Activated CD4-positive, alpha-beta T cell treated with anti-CD3 and anti-CD28 coated beads, Interleukin-2, Interleukin-4, amounts not matched to agents 100 ng/mL and 50 ng/mL, durations not matched to agents 16 hours and 8 hours (primary cell): ENCODE measurements around the gene TMEM272.

Experiments used
- DNase-seq: peaks from one replicate; pipeline ENCODE4 v3.0.0-alpha.2; 2020; ENCODE audit warnings: low spot score

The TMEM272 gene

DNA sequence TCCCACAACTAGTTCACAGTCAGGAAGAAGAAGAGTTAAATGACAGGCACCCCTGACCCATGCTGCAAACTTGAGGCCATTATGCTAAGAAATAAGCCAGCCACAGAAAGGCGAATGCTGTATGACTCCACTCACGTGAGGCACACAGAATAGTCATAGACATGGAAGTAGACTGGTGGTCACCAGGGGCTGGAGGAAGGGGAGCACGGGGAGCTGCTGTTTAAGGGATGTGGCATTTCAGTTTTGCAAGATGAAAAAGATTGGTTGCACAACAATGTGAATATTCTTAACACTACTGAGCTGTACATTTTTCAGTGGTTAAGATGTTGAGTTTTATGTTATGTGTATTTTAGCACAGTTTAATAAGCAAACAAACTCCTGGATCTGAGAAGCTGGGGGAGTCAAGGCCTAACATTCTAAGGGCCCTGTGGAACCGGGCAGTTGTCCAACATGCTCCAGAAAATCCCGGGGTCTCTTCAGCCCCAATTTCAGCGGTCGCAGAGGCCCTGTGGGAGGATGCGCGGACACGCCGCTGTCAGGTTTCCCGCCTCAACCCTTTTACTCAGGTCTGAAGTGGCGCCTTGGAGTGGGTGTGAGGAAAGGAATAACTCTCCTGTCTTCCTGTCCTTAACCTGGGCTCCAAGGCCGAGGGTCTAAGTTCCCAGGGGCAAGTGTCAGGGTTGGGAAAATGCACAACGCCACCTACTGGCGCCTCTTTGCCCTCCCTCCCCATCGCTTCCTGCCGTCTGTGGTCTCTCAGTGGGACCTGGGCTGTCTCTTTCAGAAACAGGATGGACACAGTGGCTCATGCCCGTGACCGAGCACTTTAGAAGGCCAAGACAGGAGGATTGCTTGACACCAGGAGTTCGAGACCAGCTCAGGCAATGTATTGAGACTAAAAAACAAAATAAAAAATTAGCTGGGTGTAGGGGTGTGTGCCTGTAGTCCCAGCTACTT is 4.4 kb upstream of the TMEM272 start:
- no peak for DNase-seq

DNA sequence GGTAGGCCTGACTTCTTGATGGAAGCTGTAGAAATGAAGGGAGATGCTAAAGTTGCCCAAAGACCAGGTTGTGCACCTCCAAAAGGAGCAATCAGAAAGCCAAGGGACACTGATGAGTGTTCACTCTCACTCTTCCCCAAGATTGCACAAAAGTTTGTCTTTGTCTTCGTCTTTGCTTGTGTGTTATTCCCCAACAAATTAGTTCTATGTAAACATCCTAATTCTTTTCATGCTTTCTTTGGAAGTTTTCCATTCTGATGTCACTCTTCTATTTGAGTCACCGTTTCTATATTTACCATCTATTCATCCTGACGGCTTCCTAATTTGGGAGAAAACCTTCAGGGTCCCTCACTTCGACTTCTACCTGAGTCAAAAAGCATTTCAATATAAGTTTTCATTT is 3.7 kb upstream of the TMEM272 start:
- DNase-seq: no peak

DNA sequence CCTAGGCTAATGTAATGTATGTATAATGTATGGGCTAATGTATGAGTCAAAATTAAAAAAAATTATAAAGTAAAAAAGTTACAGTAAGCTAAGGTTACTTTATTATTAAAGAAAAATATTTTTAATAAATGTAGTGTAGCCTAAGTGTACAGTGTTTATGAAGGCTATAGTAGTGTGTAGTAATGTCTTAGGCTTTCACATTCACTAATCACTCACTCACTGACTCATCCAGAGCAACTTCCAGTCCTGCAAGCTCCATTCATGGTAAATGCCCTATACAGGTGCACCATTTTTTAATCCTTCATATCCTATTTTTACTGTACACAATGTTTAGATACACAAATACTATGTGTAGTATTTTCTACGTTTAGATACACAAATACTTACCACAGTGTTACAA is 1.8 kb upstream of the TMEM272 start:
- peak; percentile 34 for DNase-seq

DNA sequence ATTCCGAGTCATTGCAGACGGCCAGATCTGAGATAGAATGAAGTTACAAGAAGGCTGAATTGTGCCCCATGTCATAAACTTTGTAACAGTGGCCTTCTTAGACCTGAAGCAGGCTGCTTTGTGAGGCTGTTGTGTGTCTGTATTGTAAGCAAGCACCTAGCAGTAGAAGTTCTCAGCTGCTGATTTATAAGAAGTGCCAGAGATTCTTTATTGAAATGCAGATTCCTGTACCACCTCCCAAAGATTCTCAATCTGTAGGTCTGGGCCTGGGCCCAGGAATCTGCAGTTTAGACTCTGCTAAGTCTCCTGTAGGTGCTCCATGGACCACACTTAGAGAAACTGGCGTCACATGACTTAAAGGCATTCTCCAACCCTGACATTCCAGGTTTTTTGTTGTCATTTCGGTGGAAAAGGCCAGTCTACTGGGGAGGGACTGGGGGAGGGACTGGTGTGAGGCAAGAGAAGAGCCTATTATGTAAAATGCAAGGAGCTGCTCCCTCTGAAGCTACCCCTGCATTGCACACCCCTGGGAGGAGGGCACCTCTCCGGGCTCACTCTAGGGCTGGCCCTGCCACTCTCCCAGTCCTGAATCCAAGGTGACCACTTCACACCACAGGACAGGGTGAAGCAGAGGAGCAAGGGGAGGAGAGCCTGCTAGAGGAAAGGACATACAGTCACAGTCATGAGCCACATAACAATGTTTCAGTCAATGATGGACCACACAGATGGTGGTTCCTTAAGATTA is 769 bp upstream of the TMEM272 start:
- no peak for DNase-seq

DNA sequence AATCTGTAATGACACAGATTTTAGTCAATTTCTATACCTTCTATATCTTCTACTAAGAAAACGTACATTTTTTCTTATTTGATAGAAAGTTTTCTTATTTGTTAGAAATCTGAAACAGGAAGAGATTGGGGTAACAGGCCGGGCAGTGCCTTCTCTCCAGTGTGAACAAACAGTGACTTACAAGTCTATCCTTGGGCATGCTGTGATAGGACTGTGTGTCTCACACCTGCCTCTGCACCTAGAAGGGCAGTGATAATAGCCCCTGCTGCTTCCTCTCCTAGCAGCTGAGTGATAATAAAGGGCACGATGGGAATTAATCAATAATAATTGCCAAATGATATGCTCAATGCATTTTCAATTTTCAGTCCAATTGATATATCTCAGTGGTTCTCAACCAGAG is 1.4 kb downstream of the TMEM272 start:
- no peak for DNase-seq

DNA sequence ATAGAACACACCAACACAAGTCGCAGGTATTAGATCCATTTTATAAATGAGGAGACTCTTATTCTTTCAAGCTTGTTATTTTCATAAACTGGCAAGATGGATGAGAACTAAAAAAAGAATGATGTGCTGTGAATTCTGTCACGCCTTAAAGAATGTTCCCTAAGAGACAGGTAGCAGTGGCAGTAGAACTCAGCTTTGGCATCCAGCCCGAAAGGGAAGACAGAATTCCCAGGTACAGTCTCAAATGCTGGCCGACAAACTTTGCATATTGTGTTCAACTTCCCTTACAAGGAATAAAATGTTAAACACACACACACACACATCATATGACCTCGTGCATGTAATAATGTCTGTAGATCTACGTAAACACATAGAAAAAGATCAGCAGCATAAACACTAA is 3.2 kb downstream of the TMEM272 start:
- no peak for DNase-seq

DNA sequence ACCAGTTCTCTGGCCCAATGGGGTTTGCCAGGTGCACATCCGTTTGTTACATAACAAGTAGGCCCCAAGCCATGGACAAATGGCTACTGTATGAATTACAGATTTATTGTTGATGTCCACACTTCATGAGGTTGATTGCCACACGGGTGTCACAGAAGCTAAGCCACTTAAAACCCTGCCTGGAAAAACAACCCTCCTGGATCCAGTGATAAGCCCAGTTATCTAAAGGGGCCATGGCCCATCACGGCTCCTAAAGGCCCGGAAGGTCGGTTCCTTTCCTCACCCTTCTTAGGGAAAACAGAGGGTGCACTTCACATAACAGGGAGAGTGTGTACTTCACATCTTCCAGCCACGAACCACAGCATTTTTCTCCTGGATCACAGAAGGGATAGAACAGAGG is 4.1 kb downstream of the TMEM272 start:
- no peak for DNase-seq

DNA sequence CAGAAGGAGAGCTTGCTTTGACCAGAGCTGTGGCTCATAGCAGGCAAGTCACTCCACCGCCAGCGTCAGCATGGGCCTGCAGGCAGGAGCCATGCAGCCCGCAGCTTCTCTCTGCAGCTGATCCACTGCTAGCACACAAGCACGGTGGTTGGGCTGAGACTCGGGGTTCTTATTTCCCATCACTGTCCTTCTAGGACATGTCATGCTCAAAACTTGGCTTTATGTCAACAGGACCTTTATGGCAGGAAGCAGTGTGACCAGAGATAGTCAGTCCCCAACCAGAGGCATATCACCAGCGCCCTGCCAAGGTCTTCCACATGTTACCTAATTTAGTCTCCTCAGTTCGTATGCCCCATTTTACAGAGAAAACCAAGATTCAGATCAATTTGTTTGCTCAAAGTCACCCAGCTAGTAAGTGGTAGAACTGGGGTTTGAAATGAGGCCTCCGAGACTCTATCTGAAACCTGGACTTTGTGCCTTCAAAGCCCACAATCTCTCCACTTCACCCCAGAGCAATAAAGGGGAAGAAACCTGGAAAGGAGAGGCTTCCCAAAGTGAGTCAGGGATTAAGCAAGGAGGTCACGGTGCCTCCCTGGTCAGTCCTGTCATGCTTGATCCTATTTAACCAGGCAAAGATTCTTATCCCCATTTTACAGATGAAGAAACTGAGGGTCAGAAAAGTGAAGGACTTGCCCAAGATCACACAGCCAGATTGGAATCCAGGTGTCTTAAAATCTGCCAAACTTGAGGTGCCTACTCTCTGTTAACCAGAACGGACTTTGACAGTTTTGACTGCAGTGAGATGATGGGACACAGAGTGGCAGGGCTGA is 5.1 kb downstream of the TMEM272 start:
- DNase-seq: no peak

DNA sequence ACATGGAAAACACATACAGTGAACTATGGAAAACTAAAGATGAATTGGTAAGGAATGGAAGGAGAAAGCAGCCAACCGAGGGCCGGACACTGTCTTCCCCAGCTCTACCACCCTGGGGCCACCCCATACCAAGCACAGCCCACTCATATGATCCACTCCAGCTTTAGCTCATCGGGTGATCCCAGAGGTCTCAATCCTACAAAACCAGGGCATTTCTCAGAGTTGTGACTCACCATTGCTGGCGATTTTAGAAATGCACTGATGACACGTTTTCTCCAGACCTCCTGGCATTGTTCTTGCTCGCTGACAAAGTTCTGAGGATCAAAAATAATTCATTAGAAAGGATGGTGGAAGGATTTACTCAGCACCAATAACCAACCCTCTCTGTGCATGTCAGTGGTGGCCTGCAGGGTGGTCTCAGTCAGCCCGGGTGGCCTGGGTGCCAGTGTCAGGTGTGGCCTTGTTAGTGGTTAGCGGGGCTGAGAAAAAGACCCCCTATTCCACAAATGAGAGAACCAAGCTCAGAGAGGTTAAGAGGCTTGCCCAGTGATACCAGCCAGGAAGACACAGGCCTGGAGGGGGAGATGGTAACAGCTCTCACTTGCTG is 6.6 kb downstream of the TMEM272 start:
- no peak for DNase-seq

DNA sequence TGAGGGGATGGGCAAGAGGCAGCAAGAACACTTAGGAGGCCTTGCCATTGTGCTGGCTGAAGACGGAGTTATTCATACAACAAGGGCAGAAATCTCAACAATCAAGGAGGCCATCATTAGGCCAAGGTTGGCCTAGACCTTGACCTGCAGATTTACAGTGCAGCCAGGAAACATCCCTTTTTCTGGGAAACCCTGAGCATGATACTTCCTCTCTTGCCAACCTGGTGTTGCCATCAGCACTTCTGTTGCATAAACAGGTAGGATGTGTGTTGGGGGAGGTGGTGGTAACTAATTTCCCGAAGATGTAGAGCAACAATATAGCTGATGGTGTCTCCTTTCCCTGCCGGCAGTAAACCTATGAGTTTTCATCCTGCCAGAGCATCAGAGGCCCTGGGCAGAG is 8.0 kb downstream of the TMEM272 start:
- DNase-seq: no peak

DNA sequence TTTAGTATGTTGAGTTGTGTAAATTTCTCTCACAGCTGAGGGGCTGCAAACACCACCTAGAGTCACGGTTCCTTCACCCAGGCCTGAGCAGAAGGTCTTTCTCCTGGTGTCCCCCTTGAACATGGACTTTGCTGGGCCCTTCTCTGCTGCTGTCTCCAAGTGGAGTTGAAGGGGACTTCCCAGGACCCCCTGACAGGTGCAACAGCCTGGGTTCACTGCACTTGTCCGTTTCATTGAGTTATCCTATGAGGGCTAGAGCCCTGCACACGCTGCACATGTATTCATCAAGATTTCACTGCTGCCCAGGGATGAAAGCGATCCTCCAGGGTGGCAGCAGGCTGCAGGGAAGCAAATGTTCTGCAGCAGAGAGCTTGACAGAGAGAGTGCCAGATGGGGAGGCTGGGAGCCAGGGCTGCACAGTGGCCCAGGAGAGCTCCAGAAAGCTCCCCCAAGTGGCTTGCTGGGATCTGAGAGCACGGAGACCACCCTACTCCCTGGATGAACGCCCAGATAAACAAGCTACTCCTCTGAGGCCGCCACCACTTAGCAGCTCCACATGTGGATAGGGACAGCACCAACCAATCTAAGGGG is 10.3 kb downstream of the TMEM272 start:
- no peak for DNase-seq

DNA sequence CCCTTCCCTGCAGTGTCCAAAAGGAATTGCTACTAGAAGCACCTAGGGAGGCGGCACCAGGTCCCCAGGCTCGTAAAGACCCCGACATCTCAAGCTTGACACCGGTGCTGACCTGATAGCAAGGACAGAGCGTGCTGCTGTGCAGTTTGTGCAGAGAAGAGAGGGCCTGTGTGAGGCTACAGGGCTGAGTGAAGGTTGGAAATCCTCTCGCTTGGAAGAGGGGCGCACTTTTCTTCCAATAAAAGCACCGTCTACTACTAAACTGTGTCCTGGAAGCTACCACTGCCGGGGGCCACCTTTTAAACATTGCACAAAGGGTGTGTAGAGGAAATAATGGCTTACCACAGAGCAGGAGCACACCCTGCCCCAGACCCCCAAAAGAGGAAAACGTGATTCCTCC is 11.0 kb downstream of the TMEM272 start:
- DNase-seq: no peak

DNA sequence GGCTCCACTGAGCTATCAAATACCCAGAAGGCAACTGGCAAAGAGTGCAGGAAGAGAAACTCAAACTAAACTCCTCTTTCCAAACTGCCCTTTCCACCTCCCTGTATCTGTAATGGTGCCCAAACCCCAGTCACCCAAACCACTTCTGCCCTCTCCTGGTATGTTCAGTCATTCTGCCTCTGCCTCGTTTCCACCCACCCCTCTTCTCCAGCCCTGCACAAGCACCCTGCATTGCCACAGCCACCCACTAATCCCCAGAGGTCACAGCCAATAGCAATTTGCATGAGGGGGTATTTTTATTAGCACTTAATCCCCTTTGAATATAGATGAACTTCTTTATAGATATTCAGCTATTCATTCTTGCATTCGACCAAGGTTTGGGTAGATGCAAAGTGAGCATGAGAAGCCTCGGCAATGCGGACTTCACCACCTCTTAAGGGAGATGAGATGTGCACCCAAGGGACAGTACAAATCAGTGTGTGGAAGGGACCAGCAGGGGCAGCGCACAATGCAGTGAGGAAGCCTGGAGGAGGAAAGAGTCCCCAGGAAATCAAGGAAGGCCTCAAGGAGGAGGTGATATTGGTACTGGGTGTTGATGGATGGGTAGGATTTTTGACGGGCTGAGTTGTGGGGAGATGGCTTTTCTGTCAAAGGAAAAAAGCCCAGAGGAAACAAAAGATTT is 12.4 kb downstream of the TMEM272 start:
- peak; percentile 56 for DNase-seq

DNA sequence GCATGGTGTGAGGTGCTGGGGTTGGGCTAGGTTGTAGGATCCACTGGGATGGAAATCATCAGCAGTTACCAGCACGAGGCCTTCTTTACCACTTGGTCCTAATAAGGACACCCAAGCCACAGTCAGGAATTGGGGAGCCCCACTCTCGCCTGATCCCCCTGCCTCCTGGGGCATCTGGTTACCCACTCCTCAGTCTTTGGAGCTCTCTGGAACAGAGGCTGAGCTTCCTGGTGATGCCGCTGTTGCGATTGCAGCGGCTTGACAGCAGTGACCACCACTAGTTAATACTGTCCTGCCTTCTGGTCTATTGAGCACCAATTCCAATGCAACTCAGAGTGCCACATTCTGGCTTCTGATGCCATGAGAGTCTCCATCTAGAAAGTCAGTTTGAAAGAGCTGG is 13.5 kb downstream of the TMEM272 start:
- no peak for DNase-seq

DNA sequence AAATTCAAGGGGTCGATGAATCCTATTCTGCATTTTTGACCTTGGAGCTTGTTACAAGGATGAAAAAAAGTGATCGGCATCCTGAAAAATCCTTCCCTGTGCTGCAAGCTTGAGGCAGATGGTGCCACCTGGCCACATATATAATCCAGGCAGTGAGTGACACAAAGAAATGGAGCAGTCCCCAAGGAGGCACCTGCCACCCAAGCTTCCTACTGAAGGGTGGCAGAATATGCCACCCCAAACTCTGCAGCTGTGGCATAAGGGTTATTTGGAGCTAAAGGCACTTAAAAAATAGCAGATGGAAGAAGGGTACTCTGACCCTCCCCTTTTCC is 15.4 kb downstream of the TMEM272 start:
- no peak for DNase-seq

DNA sequence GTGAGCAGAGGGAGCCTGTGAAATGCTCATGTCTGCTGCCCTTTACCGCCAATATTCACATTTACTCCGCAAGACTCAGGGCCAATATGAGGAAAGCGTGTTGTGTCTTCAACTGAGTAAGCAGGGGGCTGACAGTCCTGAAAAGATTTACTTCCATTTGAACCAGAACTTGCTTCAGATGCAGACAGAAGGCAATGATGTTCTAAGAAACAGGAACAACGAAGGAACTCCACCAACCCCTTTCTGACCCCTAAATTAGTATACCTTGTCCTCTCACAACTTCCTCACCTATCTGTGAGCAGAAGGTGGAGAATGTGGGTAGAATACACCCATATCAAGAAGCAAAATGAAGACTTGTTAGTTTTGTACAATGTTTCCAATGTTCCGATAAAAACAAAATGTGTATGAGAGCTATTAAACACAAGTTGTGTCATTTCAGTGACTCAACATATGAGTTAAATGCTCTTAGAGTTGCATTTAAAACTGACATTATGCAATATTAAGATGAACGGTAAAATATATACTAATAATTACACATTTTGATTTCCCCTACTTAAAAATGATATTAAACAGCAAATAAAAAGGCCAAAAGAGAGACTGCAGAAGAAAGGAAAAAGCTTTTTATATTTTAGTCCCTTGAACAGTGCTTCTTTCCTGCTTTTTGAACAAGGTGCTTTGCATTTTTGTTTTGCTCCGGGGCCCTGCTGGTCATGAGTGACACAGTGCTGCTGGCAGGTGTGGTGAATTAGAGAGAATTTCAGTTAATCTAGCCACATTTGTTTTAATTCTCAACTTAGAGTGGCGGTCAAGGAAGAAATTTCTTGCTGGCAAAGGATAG is 16.0 kb downstream of the TMEM272 start:
- no peak for DNase-seq

DNA sequence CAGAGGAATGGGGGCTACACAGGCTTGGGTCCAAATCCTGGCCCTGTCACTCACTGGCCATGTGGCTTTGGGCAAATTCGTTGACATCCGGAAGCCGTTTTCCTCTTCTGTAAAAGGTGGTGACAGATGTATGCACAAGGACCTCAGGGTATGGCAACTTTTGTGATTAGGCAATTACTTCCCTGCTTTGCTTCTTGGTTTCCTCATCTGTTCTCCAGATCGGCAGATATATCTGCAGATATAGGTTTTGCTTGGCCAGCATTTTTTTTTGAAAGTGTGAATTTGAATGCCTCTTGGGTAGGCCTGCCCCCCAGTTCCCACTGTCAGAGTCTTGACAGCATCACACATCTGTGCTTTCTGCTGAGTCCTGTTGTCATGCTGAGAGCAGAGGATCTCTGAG is 17.7 kb downstream of the TMEM272 start:
- DNase-seq: no peak

DNA sequence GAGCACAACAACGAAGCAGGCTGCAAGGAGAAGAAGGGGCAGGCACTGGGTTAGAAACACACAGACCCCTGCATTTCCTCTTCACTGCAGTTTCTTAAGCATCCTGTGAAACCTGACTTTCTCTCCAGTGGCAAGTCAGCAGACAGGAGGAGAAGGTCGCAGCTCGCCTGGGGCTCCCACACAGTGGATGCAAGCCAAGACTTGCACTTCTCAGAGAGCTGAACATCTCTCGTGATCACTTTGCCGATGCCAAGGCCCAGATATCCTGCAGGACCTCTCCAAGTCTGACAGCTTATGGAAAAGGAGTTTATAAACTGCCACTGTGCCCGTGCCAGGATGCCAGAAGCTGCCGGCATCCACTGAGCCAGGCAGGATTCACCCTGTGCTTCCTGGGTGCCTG is 18.4 kb downstream of the TMEM272 start:
- no peak for DNase-seq

DNA sequence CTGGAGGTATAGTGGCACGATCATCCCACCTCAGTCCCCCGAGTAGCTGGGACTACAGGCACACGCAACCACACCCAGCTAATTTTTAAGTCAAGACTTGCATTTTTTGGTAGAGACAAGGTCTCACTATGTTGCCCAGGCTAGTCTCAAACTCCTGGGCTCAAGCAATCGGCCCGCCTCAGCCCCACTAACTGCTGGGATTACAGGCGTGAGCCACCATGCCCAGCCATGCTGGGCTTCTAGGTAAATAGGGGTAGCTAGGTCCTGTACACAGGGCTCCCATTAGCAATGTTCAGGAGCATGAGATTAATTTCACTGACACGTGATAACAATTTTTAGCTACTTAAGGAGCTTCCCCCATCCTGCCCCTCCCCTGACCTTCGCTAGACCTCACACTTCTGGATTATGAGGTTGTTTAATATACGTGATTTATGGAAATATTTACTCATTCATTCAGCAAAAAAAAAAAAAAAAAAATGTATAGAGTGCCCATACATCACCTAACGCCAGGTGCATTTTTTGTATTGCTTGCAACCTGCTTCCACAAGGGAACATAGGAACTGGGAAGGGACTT is 19.2 kb downstream of the TMEM272 start:
- DNase-seq: no peak

DNA sequence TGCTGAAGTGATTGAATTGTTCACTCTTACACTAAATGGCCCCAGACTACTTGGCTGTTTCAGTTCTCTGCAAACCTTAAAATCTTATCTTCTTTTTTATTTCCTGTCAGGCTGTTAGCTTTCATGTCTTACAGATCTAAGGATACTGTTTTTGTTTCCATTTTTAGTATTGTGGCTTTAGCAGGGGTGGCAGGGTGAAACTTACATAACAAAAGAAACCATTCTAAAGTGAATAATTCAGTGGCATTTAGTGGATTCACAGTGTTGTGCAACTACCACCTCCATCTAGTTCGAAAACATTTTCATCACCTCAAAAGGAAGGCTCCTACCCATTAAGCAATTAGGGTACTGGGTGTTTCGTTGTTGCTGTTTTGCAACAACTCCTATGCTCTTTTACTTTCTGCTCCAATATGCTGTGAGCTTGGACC is 19.8 kb downstream of the TMEM272 start:
- DNase-seq: peak; percentile 76
